ENCODE measurements around the gene ZBTB44. TPM values are rescaled to one million over a fixed set of nuclear protein-coding genes. Genes with fewer than 3 reads are reported as not detected.
"Not testable (repeated sequence)": the region's sequence is repeated elsewhere in the genome, so short reads cannot be mapped to it uniquely, and the experiment has no call there.

Gene ZBTB44
- polyA plus RNA-seq, 1 experiment = 18.7 TPM

DNA sequence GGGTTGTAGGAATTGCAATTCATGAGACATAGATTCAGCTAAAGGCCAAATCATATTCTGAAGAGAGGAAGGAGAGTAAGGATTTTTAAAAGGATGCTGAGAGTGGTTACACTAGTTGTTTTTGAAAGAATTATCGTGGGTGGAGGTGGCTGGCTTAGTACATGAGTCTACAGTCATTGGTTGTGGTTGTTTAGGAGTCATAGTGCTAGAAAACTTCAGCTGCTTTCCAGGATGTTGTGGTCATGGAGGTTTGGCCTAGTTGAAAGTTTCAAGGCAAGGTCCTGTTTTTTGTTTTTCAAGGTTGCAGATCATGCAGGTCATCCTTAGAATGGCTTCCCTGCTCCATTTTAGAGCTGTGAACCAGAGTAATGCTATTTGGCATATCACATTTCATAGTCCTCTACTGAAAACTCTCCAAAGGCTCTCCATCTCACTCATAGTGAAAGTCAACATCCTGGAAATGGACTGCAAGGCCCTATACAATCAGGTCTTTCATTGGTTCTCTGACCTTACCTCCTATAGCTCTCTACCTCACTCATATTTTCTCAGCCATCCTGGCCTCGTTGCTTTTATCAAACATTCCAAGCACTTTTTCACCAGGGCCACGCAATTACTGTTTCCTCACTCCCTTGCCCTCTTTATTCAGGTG lies 26.1 kb upstream of the ZBTB44 start:
- Histone ChIP-seq H3K27ac (ENCODE audit: low read depth, low read length) (no peak overlapping the region), H3K27me3 (ENCODE audit: control insufficient read depth, insufficient read depth, low read length) (peaks cover 12% of the 10 kb centered on the region), H3K9me3 (ENCODE audit: control insufficient read depth, insufficient read depth, low read length) (peaks cover 5% of the 10 kb centered on the region), H3K4me3 (ENCODE audit: low read depth, low read length) (no peak overlapping the region)
- TF ChIP-seq, protein P1, sequence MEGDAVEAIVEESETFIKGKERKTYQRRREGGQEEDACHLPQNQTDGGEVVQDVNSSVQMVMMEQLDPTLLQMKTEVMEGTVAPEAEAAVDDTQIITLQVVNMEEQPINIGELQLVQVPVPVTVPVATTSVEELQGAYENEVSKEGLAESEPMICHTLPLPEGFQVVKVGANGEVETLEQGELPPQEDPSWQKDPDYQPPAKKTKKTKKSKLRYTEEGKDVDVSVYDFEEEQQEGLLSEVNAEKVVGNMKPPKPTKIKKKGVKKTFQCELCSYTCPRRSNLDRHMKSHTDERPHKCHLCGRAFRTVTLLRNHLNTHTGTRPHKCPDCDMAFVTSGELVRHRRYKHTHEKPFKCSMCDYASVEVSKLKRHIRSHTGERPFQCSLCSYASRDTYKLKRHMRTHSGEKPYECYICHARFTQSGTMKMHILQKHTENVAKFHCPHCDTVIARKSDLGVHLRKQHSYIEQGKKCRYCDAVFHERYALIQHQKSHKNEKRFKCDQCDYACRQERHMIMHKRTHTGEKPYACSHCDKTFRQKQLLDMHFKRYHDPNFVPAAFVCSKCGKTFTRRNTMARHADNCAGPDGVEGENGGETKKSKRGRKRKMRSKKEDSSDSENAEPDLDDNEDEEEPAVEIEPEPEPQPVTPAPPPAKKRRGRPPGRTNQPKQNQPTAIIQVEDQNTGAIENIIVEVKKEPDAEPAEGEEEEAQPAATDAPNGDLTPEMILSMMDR (IDR thresholded peaks at IDR 0.05; ENCODE audit: low read depth, low read length) = no peak
- POLR2A ChIA-PET = interaction anchor here (0.6 kb wide), 1 partner anchor 97 kb away, joined by 5 read pairs; no protein-coding TSS in a partner anchor
- CTCF ChIA-PET = no interaction called here
- no peak for DNase-seq (ENCODE audit: low read depth, low spot score)

DNA sequence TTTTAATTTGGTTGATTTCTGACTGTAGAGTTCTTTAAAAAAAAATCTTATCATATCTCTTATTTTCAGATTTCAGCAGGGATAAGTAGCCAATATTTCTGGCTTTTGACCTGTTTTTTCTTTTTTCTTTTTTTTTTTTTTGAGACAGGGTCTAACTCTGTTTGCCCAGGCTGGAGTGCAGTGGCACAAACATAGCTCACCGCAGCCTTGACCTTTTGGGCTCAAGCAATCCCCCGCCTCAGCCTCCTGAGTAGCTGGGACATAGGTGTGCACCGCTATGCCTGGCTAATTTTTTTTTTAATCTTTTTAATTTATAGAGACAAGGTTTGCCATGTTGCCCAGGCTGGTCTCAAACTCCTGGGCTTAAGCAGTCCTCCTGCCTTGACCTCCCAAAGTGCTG lies 23.9 kb upstream of the ZBTB44 start:
- CTCF ChIA-PET = interaction anchor here (0.7 kb wide), 1 partner anchor 556 kb away, joined by 3 read pairs; no protein-coding TSS in a partner anchor
- no peak overlapping the region for H3K27ac ChIP-seq (ENCODE audit: low read depth, low read length)

DNA sequence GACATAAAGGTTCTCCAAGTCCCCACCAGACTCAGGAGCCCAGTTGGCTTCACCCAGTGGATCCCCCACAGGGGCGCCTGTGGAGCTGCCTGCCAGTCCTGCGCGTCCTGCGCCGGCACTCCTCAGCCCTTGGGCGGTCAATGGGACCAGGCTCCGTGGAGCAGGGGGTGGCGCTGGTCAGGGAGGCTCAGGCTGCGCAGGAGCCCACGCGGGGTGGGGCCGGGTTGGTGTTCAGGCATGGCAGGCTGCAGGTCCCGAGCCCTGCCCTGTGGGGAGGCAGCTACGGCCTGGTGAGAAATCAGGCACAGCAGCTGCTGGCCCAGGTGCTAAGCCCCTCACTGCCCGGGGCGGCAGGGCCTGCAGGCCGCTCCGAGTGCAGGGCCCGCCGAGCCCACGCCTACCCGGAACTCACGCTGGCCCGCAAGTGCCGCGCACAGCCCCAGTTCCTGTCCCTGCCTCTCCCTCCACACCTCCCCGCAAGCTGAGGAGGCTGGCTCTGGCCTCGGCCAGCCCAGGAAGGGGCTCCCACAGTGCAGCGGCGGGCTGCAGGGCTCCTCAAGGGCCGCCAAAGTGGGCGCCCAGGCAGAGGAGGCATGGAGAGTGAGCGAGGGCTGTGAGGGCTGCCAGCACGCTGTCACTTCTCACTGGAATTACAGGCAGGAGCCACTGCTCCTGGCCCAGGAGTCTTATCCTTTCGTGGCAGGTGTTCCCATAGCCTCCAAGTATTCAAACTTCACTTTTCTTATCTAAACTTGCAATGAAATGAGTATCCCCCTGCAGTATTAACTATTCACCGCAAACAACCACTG lies 22.8 kb upstream of the ZBTB44 start:
- H3K9me3 ChIP-seq (ENCODE audit: control insufficient read depth, insufficient read depth, low read length) = peaks cover 5% of the 10 kb centered on the region
- peaks cover 16% of the 10 kb centered on the region for H3K27me3 ChIP-seq (ENCODE audit: control insufficient read depth, insufficient read depth, low read length)
- ChIA-PET CTCF (no interaction called here), POLR2A (no interaction called here)
- no peak overlapping the region for H3K4me3 ChIP-seq (ENCODE audit: low read depth, low read length)
- TF ChIP-seq, protein P1 (IDR thresholded peaks at IDR 0.05; ENCODE audit: low read depth, low read length) = no peak
- DNase-seq (ENCODE audit: low read depth, low spot score) = no peak
- no peak overlapping the region for H3K27ac ChIP-seq (ENCODE audit: low read depth, low read length)

More for the DNA sequence above, 23.9 kb upstream of the ZBTB44 start:
- Histone ChIP-seq H3K9me3 (ENCODE audit: control insufficient read depth, insufficient read depth, low read length) (peaks cover 5% of the 10 kb centered on the region), H3K4me3 (ENCODE audit: low read depth, low read length) (no peak overlapping the region), H3K27me3 (ENCODE audit: control insufficient read depth, insufficient read depth, low read length) (peaks cover 13% of the 10 kb centered on the region)
- POLR2A ChIA-PET = no interaction called here
- DNase-seq (ENCODE audit: low read depth, low spot score) = no peak
- TF ChIP-seq, protein P1 (IDR thresholded peaks at IDR 0.05; ENCODE audit: low read depth, low read length) = no peak

DNA sequence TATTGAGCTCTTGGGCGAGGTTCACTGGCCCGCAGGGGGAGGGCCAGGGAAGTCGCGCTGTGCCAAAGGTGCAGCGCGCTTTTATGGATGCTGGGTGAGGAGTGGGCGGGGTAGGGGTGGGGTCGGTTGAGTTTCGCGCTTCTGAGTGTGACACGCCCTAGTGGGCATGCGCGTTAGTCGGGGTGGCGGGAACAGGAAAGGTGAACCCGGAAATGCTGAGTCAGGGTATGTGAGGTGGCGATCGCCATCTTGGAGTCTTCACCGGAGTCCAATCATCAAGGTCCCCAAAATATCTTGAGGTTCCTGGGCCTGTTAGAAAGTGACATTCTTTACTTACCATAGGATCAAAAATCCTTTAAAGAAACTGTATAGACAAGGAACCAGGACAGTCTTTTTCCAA lies 16.7 kb upstream of the ZBTB44 start:
- not testable (repeated sequence) for DNase-seq (ENCODE audit: low read depth, low spot score); H3K9me3 ChIP-seq (ENCODE audit: control insufficient read depth, insufficient read depth, low read length); H3K4me3 ChIP-seq (ENCODE audit: low read depth, low read length); H3K27ac ChIP-seq (ENCODE audit: low read depth, low read length)
- CTCF ChIA-PET = interaction anchor here (0.7 kb wide), 1 partner anchor 13 kb away, joined by 4 read pairs; no protein-coding TSS in a partner anchor
- H3K27me3 ChIP-seq (ENCODE audit: control insufficient read depth, insufficient read depth, low read length) = peaks cover 15% of the 10 kb centered on the region
- POLR2A ChIA-PET = interaction anchor here (0.7 kb wide), 1 partner anchor 578 kb away, joined by 3 read pairs; no protein-coding TSS in a partner anchor

DNA sequence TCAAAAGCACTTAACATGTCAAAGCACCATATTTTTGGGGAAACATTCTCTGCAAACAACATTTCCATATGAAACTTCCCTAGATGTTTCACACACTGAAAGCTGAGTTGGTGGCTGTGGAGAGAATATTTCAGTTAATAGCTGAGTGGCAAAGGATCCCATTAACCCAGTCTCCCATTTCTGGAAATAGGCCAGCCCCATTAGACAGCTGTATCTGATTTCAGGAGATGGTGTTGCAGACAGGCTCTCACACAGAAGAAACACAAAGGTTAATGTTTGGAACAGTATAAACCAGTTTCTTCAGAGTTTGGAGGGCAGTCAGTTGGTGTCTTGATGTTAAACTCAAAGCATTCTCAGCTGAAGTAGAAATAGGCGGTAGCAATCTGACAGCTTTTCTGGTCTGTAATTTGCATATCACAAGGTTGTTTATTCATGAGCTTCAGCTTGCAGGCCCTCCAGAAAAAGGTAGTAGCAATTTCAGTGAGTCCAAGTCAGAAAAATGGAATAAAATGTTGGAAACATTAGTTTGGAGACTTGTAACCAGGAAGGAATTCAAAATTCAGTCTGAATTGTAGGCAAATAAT lies 15.5 kb upstream of the ZBTB44 start:
- CTCF ChIA-PET = interaction anchor here (1.2 kb wide), 1 partner anchor 562 kb away, joined by 3 read pairs; no protein-coding TSS in a partner anchor
- TF ChIP-seq, protein P1 (IDR thresholded peaks at IDR 0.05; ENCODE audit: low read depth, low read length) = no peak
- Histone ChIP-seq H3K4me3 (ENCODE audit: low read depth, low read length) (no peak overlapping the region), H3K27me3 (ENCODE audit: control insufficient read depth, insufficient read depth, low read length) (peaks cover 12% of the 10 kb centered on the region), H3K27ac (ENCODE audit: low read depth, low read length) (no peak overlapping the region), H3K9me3 (ENCODE audit: control insufficient read depth, insufficient read depth, low read length) (no peaks in the 10 kb centered on the region; the same call in 1 of the 2 replicates)
- DNase-seq (ENCODE audit: low read depth, low spot score) = no peak
- POLR2A ChIA-PET = no interaction called here

Measured in AG04450 (cell line).